ENCODE measurements around the gene RPL29. TPM values are rescaled to one million over a fixed set of nuclear protein-coding genes. Genes with fewer than 3 reads are reported as not detected.
A peak's percentile ranks its signal among the peaks of the same experiment; 100 is the strongest.
"Not testable (repeated sequence)": the region's sequence is repeated elsewhere in the genome, so short reads cannot be mapped to it uniquely, and the experiment has no call there.

RPL29 gene
- total RNA-seq, 1 donor from 2014 or later = 1,690 TPM

DNA sequence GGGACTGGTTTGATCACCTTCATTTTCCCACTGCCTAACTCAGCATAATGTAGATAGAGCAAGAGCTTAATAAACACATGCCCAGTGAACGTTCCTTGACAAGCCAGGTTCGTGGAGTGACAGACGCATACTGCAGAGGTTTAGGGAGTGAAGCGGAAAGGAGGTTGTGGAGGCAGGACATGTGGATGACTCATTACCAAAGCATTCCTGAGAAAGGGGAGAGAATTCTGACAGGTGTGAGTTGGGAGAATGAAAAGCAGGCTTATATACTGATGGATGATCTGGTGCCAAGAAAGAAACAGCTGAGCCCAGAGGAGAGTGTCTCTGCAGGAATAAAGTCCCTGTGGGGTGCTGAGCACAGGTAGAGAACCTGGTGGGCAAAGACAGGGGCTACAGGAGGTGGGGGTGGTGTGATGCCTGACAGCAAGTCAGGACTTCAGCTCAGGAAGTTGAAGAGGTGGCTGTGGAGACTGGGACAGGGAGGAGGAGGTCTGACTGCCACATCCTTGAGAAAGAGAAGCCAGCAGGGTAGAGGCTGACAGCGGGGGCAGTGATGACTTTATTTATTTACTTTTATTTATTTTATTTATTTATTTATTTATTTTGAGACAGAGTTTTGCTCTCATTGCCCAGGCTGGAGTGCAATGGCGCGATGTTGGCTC lies 2.4 kb upstream of the RPL29 start:
- TF ChIP-seq, protein P1, sequence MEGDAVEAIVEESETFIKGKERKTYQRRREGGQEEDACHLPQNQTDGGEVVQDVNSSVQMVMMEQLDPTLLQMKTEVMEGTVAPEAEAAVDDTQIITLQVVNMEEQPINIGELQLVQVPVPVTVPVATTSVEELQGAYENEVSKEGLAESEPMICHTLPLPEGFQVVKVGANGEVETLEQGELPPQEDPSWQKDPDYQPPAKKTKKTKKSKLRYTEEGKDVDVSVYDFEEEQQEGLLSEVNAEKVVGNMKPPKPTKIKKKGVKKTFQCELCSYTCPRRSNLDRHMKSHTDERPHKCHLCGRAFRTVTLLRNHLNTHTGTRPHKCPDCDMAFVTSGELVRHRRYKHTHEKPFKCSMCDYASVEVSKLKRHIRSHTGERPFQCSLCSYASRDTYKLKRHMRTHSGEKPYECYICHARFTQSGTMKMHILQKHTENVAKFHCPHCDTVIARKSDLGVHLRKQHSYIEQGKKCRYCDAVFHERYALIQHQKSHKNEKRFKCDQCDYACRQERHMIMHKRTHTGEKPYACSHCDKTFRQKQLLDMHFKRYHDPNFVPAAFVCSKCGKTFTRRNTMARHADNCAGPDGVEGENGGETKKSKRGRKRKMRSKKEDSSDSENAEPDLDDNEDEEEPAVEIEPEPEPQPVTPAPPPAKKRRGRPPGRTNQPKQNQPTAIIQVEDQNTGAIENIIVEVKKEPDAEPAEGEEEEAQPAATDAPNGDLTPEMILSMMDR (conservative IDR thresholded peaks at IDR 0.05) = no peak
- Mint-ChIP-seq H3K27me3 (peaks cover 14% of the 10 kb centered on the region), H3K4me3 (peak overlapping the region; percentile 19), H3K4me1 (ENCODE audit: unreplicated experiment) (peaks cover 18% of the 10 kb centered on the region), H3K27ac (peak overlapping the region; percentile 79), H3K36me3 (peaks cover 18% of the 10 kb centered on the region), H3K9me3 (no peaks in the 10 kb centered on the region)
- no peak for DNase-seq (ENCODE audit: extremely low spot score, unreplicated experiment)

- H3K27me3 Mint-ChIP-seq = peaks cover 14% of the 10 kb centered on the region
- H3K4me3 Mint-ChIP-seq = no peak overlapping the region
- no peak overlapping the region for H3K27ac Mint-ChIP-seq
These were observed 1.5 kb upstream of the RPL29 start for GRCh38 chr3:51997172-51997571.

DNA sequence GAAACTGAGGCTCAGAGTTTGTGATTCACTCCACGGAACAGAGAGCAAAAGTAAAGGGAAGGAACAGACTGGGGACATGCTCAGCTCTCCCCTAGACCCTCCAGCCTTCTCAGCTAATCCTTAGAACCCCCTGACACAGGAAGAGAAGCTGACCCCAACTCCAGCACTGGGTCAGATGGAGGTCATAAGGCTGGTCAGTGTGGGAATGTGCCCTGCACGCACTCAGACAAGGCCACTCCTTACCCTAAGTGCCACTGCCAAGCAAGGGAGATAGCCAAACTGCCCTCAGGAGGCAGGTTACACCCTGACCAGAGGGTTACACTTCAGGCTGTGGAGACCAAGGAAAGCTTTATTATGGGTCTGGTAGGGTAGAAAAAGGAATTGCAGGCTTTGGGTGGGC lies 1.2 kb downstream of the RPL29 start:
- TF ChIP-seq, protein P1 (conservative IDR thresholded peaks at IDR 0.05) = no peak
- H3K9me3 Mint-ChIP-seq = no peaks in the 10 kb centered on the region
- H3K4me1 Mint-ChIP-seq (ENCODE audit: unreplicated experiment) = peaks cover 22% of the 10 kb centered on the region
- peak overlapping the region; percentile 100 for H3K4me3 Mint-ChIP-seq
- H3K27ac Mint-ChIP-seq = peak overlapping the region; percentile 100
- DNase-seq (ENCODE audit: extremely low spot score, unreplicated experiment) = no peak
- peaks cover 21% of the 10 kb centered on the region for H3K36me3 Mint-ChIP-seq
- peaks cover 14% of the 10 kb centered on the region for H3K27me3 Mint-ChIP-seq

More at GRCh38 chr3:51997172-51997571, 1.5 kb upstream of the RPL29 start:
- TF ChIP-seq, protein P1 (conservative IDR thresholded peaks at IDR 0.05) = no peak
- DNase-seq (ENCODE audit: extremely low spot score, unreplicated experiment) = no peak
- H3K4me1 Mint-ChIP-seq (ENCODE audit: unreplicated experiment) = peaks cover 22% of the 10 kb centered on the region
- H3K36me3 Mint-ChIP-seq = peaks cover 18% of the 10 kb centered on the region
- H3K9me3 Mint-ChIP-seq = no peaks in the 10 kb centered on the region

GRCh38 chr3:51993657-51994056 lies 2.0 kb downstream of the RPL29 start:
- not testable (repeated sequence) for H3K9me3 Mint-ChIP-seq; DNase-seq (ENCODE audit: extremely low spot score, unreplicated experiment); H3K27ac Mint-ChIP-seq
- Mint-ChIP-seq H3K4me1 (ENCODE audit: unreplicated experiment) (peaks cover 22% of the 10 kb centered on the region), H3K36me3 (peaks cover 21% of the 10 kb centered on the region), H3K4me3 (peak overlapping the region; percentile 100), H3K27me3 (peaks cover 11% of the 10 kb centered on the region)

- H3K27ac Mint-ChIP-seq = no peak overlapping the region
- peaks cover 16% of the 10 kb centered on the region for H3K4me1 Mint-ChIP-seq (ENCODE audit: unreplicated experiment)
- H3K27me3 Mint-ChIP-seq = peaks cover 5% of the 10 kb centered on the region
- H3K4me3 Mint-ChIP-seq = peak overlapping the region; percentile 1
- peaks cover 21% of the 10 kb centered on the region for H3K36me3 Mint-ChIP-seq
- no peak for DNase-seq (ENCODE audit: extremely low spot score, unreplicated experiment)
- H3K9me3 Mint-ChIP-seq = no peaks in the 10 kb centered on the region
- TF ChIP-seq, protein P1 (conservative IDR thresholded peaks at IDR 0.05) = no peak
These were observed 3.5 kb downstream of the RPL29 start for GRCh38 chr3:51992017-51992682.

- not testable (repeated sequence) for H3K27ac Mint-ChIP-seq
These were observed 5.2 kb downstream of the RPL29 start for GRCh38 chr3:51990501-51990971.

More at GRCh38 chr3:51990501-51990971, 5.2 kb downstream of the RPL29 start:
- not testable (repeated sequence) for H3K9me3 Mint-ChIP-seq; DNase-seq (ENCODE audit: extremely low spot score, unreplicated experiment); H3K27me3 Mint-ChIP-seq; H3K4me3 Mint-ChIP-seq
- Mint-ChIP-seq H3K4me1 (ENCODE audit: unreplicated experiment) (peaks cover 11% of the 10 kb centered on the region), H3K36me3 (peaks cover 17% of the 10 kb centered on the region)

All from type B pancreatic cell (in vitro differentiated cells).